ENCODE data around the gene RNH1.

RNH1 gene

GRCh38 chr11:536841-537621 is 30.0 kb upstream of the RNH1 start, which contains the start of gene LRRC56:
LRRC56 (plus strand) TSS chr11:537527; CDS start chr11:540685, 3,158 bp downstream.
- DNase-seq = peak; percentile 39 to 61

DNA sequence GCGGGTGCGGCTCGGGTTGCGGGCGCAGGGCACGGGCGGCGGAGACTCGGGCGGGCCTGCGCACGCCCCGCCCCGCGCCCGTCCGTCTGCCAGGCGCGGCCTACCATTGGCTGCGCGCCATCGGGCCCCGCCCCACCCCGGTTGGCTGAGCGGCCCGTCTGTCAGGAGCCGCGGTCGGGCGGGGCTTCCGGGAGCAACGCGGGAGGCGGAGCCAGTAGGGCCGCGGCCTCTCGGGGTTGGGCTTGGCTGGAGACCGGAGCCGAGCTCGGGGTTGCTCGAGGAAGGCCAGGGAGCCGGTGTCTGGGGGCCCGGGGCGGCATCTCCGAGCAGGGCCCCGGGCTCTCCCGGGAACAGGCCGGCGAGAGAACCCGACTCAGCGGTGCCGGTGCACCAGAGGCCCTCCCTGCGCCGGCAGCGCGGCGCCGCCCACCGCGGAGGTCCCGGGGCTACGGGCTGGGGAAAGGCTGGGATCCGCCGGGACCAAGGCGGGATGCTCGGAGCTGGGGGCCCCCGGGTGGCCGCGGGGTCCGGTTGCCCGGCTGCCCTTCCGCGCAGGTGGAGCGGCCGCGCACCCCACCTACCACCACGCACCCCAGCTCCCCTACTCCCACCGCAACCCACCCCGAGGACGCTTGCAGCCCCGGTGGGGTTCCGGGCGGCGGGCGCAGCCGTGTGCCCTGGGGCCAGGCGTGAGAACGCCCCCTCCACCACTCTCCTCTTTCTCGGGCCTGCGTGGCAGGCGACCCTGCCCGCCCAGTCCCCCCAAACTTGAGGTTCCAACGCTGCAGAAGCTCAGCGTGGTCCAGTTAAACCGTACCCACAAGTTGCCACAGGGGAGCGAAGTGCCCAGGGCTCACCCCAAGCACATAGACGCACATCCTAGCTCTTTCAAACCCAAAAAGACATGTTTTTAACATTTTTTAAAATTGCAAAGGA is 28.7 kb upstream of the RNH1 start, which contains the start of gene HRAS:
HRAS (minus strand) TSS at position 58 of the 936 bp plus-strand sequence.
- DNase-seq = peak; percentile 37 to 70

- no peak for DNase-seq
Observed at GRCh38 chr11:535210-535518, 28.1 kb upstream of the RNH1 start.

- no peak for DNase-seq
Observed at GRCh38 chr11:534396-535209, 27.6 kb upstream of the RNH1 start.

GRCh38 chr11:533586-534395 is 26.7 kb upstream of the RNH1 start:
- DNase-seq = no peak

- DNase-seq = no peak
Observed at GRCh38 chr11:532986-533585, 26.0 kb upstream of the RNH1 start.

DNA sequence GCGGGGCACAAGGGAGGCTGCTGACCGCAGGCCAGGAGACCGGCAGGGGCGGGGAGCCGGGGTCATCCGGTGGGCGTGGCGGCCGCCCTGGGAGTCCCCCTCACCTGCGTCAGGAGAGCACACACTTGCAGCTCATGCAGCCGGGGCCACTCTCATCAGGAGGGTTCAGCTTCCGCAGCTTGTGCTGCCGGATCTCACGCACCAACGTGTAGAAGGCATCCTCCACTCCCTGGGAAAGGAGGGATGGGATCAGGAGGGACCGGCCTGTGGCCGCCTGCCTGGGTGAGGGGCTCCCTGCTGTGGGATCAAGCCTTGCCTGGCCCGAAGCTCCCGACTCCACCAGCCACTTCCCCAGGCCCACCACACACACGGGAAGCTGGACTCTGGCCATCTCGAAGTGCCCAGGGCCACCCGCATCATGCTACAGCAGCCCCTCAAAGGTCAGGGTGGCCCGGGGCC is 25.5 kb upstream of the RNH1 start:
- DNase-seq = no peak

GRCh38 chr11:531919-532526 is 25.0 kb upstream of the RNH1 start:
- DNase-seq = no peak

DNA sequence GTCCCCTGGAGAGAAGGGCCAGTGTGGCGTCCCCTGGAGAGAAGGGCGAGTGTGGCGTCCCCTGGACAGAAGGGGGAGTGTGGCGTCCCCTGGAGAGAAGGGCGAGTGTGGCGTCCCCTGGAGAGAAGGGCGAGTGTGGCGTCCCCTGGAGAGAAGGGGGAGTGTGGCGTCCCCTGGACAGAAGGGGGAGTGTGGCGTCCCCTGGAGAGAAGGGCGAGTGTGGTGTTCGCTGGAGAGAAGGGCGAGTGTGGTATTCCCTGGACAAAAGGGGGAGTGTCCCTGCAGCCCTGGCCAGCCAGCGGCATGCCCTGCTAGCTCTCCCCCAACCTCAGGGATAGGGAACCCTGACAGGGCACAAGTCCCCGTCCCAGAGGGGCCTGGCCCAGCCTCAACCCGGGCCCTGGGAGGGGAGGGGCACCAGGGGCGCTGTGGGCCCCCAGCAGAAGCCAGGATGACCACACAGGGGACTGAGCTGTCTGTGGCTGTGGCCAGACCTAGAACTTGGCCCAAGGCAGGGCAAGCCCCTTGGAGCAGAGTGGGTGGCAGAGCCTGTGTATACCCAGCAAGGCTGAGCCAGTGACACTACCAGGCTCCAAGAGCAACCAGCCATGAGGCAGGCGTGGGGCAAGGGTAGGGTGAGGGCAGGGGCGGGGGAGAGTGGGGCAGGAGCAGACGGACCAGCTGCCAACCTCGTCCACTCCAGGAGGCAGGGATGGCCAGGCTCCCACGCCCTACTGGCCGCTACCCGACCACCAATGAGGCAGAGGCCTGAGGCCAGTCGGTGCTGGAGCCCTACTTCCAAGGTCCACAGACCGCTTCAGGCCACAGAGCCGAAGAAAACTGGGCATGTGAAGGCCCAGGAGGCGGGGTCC is 24.2 kb upstream of the RNH1 start:
- DNase-seq = no peak

- DNase-seq = no peak
Observed at GRCh38 chr11:529728-530411, 22.8 kb upstream of the RNH1 start.

DNA sequence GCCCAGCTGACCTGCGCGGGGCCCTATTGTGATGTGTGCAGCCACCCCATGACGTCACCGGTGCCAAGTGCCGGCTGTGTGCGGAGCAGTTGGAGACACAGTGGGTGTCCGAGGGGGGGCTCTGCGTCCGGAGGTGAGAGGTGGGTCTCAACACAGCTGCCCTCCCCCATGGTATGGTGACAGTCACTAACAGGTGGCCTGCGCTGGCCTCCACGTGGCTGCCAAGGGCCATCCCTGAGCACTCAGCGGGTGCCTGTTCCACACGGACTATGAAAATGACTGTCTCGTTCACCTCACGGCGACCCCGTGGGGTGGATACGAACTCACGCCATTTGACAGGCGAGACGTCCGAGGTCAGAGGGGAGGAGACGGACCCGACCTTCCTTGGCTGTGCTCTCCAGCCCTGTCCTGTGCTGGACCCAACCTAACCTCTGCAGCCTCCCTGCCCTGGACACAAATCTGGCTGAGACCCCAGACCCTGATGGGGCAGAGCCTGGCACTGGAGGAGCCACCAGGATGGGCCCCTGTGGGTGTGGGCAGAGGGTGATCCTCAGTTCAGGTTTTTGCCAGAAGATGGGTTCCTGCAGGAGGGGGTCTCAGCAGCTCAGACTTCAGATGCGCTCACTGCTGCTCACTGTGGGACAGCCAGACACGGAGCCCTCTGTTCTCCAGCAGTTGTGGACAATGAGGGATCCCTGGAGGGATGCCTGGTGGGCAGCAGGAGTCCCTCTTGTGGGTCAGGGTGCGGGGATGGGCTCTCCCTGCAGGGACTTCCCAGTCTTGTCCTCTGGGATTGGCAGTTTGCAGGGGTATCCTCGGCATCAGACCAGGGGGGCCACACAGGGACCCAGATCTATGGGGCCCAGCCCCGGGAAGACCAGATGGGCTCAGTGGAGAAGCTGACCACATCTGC is 22.0 kb upstream of the RNH1 start:
- peak in 1 of 2 experiments; percentile 2 for DNase-seq

GRCh38 chr11:528166-528814 is 21.2 kb upstream of the RNH1 start:
- DNase-seq = no peak

DNA sequence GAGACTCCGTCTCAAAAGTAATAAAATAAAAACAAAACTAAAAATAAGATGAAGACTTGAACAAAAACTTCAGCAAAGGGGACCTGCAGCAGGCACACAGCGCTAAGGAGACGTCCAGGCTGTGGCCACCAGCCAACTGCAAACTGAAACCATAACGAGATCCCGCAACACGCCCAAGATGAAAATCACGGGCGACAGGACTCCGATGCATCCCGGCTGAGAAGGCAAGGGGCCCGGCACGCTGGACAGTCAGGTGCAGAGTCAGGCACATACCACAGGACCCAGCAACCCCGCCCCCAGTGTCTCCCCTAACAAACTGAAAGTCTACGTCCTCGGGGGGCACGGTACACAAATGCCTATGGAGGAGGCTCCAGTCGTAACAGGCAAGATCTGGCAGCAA is 19.1 kb upstream of the RNH1 start:
- DNase-seq = no peak

GRCh38 chr11:521177-521688 is 14.2 kb upstream of the RNH1 start:
- DNase-seq = no peak

DNA sequence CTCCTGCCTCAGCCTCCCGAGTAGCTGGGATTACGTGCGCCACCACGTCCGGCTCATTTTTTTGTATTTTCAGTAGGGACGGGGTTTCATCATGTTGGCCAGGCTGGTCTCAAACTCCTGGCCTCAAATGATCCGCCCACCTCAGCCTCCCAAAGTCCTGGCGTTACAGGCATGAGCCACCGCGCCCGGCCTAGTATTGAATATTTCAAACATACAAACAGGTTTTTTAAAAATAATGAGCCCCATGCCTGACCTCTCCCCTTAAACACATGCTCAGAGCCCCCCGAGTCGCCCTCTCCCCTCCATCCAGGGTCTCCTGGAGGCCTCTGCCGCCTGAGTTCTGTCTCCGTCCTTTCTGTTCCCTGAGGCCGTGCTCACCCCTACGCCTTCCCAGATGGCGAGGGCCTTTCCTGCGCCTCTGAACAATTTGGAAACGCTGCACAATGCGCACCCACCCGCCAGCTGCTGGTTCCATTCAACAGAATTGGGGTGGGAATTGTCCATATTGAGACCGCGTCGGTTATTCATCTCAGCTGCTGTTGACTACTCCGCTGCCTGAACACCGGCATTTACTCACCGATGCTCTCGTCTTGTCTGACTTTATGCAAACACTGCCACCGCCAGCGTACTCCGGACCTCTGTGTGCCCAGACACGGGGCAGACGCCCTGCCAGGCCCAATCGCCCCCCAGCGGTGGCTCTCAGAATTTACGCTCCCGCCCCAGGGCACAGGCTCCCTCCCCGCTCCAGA is 13.6 kb upstream of the RNH1 start:
- DNase-seq = no peak

DNA sequence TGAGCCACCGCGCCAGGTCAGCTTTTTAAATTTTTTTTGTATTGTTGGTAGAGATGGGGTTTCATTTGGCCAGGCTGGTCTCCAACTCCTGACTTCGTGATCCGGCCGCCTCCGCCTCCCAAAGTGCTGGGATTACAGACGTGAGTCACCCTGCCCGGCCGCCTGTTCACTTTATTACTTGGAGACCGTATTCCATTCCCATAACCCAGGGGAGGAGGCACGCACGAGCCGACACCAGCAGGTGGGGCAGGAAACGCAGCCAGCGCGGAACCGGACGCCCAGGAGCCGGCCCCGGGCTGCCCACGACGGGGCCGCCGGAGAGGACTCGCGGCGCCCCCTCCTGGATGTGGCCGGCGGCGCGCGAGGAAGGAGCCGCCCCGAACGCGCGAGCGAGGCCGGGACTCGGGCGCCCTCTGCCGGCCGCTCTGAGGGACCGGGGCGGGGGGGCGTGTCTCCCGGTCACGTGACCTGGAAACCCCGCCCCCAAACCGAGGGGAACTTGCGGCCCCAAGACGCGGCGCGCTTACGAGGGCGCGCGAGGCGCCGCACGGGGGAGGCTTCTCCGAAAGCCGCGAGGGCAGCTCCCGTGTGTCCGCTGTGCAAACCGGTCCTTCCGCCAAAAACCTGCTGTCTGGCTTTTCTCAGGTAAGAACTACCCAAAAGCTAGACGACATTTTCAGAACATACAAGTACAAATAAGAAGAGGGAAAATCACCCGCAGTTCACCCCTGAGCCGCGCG is 11.6 kb upstream of the RNH1 start:
- peak; percentile 63 to 69 for DNase-seq

Measured in SHP77 (cell line).